Mesendoderm (in vitro differentiated cells): Measurements from ENCODE around the gene SLC45A2.
"Not testable (repeated sequence)": the region's sequence is repeated elsewhere in the genome, so short reads cannot be mapped to it uniquely, and the experiment has no call there.

Experiments
- DNase-seq: peaks from one replicate; pipeline ENCODE4 v3.0.0; 2013
- H2AK5ac ChIP-seq: 2 replicates; pipeline ENCODE4 v1.6.1; 2013; ENCODE audit warnings: low read length, inconsistent platforms
- H2BK120ac ChIP-seq: 2 replicates; pipeline ENCODE4 v1.6.1; 2013; ENCODE audit warnings: low read depth, mild to moderate bottlenecking, low read length, moderate library complexity, mixed read lengths
- H2BK15ac ChIP-seq: replicated peaks from 2 replicates; pipeline ENCODE4 v1.6.1; 2013; ENCODE audit warnings: low read depth, mild to moderate bottlenecking, moderate library complexity
- H2BK5ac ChIP-seq: 2 replicates; pipeline ENCODE4 v1.6.1; 2013; ENCODE audit warnings: low read length, inconsistent platforms
- H3K18ac ChIP-seq: 2 replicates; pipeline ENCODE4 v1.6.1; 2013; ENCODE audit warnings: mild to moderate bottlenecking, low read length, mixed read lengths
- H3K23ac ChIP-seq: one replicate; pipeline ENCODE4 v1.6.1; 2013; ENCODE audit warnings: low read length
- H3K27ac ChIP-seq: 2 replicates; pipeline ENCODE4 v1.5.1; 2013; ENCODE audit warnings: low read depth, mild to moderate bottlenecking, inconsistent platforms, low read length, moderate library complexity
- H3K27me3 ChIP-seq: 2 replicates; pipeline ENCODE4 v1.6.1; 2013; ENCODE audit warnings: low read length, control low read depth, mild to moderate bottlenecking, inconsistent platforms; ENCODE audit not compliant: insufficient read depth, poor library complexity
- H3K36me3 ChIP-seq: 2 replicates; pipeline ENCODE4 v1.6.1; 2013; ENCODE audit warnings: low read length, inconsistent platforms; ENCODE audit not compliant: control insufficient read depth, insufficient read depth
- H3K4ac ChIP-seq: one replicate; pipeline ENCODE4 v1.6.1; 2013; ENCODE audit warnings: low read depth, mild to moderate bottlenecking, low read length, moderate library complexity
- H3K4me1 ChIP-seq: 2 replicates; pipeline ENCODE4 v1.6.1; 2013; ENCODE audit warnings: low read depth, low read length, inconsistent platforms; ENCODE audit not compliant: control insufficient read depth
- H3K4me2 ChIP-seq: 2 replicates; pipeline ENCODE4 v1.6.1; 2013; ENCODE audit warnings: low read length
- H3K4me3 ChIP-seq: 2 replicates; pipeline ENCODE4 v1.5.1; 2013; ENCODE audit warnings: mild to moderate bottlenecking, low read length
- H3K56ac ChIP-seq: one replicate; pipeline ENCODE4 v1.6.1; 2013; ENCODE audit warnings: low read length
- H3K79me1 ChIP-seq: 2 replicates; pipeline ENCODE4 v1.6.1; 2013; ENCODE audit warnings: low read length, inconsistent platforms
- H3K79me2 ChIP-seq: 2 replicates; pipeline ENCODE4 v1.6.1; 2013; ENCODE audit warnings: mild to moderate bottlenecking, low read length; ENCODE audit not compliant: control insufficient read depth, insufficient read depth
- H3K9ac ChIP-seq: 2 replicates; pipeline ENCODE4 v1.6.1; 2013; ENCODE audit warnings: low read length, inconsistent platforms
- H4K5ac ChIP-seq: one replicate; pipeline ENCODE4 v1.6.1; 2013; ENCODE audit warnings: low read length
- H4K8ac ChIP-seq: one replicate; pipeline ENCODE4 v1.6.1; 2013; ENCODE audit warnings: low read depth, mild to moderate bottlenecking, control low read depth, low read length, moderate library complexity
- WGBS: extraction: QIAGEN DNeasy Blood & Tissue Kit; methylation state at CpG from one replicate; pipeline ENCODE4 v1.1.7; 2013; ENCODE audit warnings: low lambda C conversion rate, missing lambda C conversion rate; ENCODE audit not compliant: insufficient coverage; ENCODE audit errors: extremely low coverage; 5-methylcytosine and 5-hydroxymethylcytosine counted together

SLC45A2 gene

GRCh38 chr5:33964132-33964700 is 20.3 kb downstream of the SLC45A2 start:
- Histone ChIP-seq H3K4ac (no peak overlapping the region), H4K5ac (no peak overlapping the region), H3K56ac (no peak overlapping the region), H3K9ac (no peak overlapping the region), H2BK15ac (no peak overlapping the region), H2AK5ac (no peak overlapping the region), H3K27ac (no peak overlapping the region), H3K4me1 (no peaks in the 10 kb centered on the region), H2BK5ac (no peak overlapping the region), H2BK120ac (no peak overlapping the region), H3K4me2 (no peak overlapping the region), H3K4me3 (no peak overlapping the region), H3K27me3 (no peaks in the 10 kb centered on the region), H3K18ac (no peak overlapping the region), H4K8ac (no peak overlapping the region), H3K36me3 (no peaks in the 10 kb centered on the region), H3K23ac (no peak overlapping the region), H3K79me2 (no peaks in the 10 kb centered on the region), H3K79me1 (no peaks in the 10 kb centered on the region)
- WGBS, result no CpG with 5 or more reads among the region's 2 CpGs
- DNase-seq, result no peak

GRCh38 chr5:33958176-33958575 is 26.3 kb downstream of the SLC45A2 start:
- WGBS, result no CpG with 5 or more reads among the region's 2 CpGs
- Histone ChIP-seq H2BK120ac (no peak overlapping the region), H2BK5ac (no peak overlapping the region), H3K4me1 (no peaks in the 10 kb centered on the region), H3K4me3 (no peak overlapping the region), H3K23ac (no peak overlapping the region), H2BK15ac (no peak overlapping the region), H3K27ac (no peak overlapping the region), H4K5ac (no peak overlapping the region), H3K4ac (no peak overlapping the region), H2AK5ac (no peak overlapping the region), H3K4me2 (no peak overlapping the region), H3K9ac (no peak overlapping the region), H3K79me1 (no peaks in the 10 kb centered on the region), H3K36me3 (no peaks in the 10 kb centered on the region), H3K27me3 (no peaks in the 10 kb centered on the region), H3K56ac (no peak overlapping the region), H3K79me2 (no peaks in the 10 kb centered on the region), H4K8ac (no peak overlapping the region), H3K18ac (no peak overlapping the region)
- no peak for DNase-seq

- no peaks in the 10 kb centered on the region for H3K79me2 ChIP-seq
- H4K8ac ChIP-seq, result no peak overlapping the region
- no peak overlapping the region for H2BK5ac ChIP-seq
- no peak overlapping the region for H4K5ac ChIP-seq
- no peak overlapping the region for H3K27ac ChIP-seq
- H3K4me3 ChIP-seq, result no peak overlapping the region
- H2AK5ac ChIP-seq, result no peak overlapping the region
- no peaks in the 10 kb centered on the region for H3K79me1 ChIP-seq
- no peak overlapping the region for H3K9ac ChIP-seq
- no peak overlapping the region for H3K23ac ChIP-seq
- H3K4me1 ChIP-seq, result no peaks in the 10 kb centered on the region
- no CpG with 5 or more reads among the region's 2 CpGs for WGBS
- H2BK120ac ChIP-seq, result no peak overlapping the region
- H3K27me3 ChIP-seq, result no peaks in the 10 kb centered on the region
- H3K4ac ChIP-seq, result no peak overlapping the region
- no peak overlapping the region for H3K18ac ChIP-seq
- no peaks in the 10 kb centered on the region for H3K36me3 ChIP-seq
- no peak overlapping the region for H3K56ac ChIP-seq
- no peak overlapping the region for H3K4me2 ChIP-seq
- no peak for DNase-seq
- H2BK15ac ChIP-seq, result no peak overlapping the region
These were observed 26.8 kb downstream of the SLC45A2 start for GRCh38 chr5:33957577-33958150.

GRCh38 chr5:33952175-33952574 is 32.3 kb downstream of the SLC45A2 start:
- not testable (repeated sequence) for H2BK120ac ChIP-seq, H3K9ac ChIP-seq, H3K18ac ChIP-seq, H3K23ac ChIP-seq, H3K27ac ChIP-seq, H4K5ac ChIP-seq, H2BK15ac ChIP-seq, H3K79me1 ChIP-seq, H3K56ac ChIP-seq, H3K4ac ChIP-seq, H3K27me3 ChIP-seq, H3K4me2 ChIP-seq, H3K79me2 ChIP-seq, H3K36me3 ChIP-seq, H3K4me1 ChIP-seq, H2AK5ac ChIP-seq, H2BK5ac ChIP-seq, H3K4me3 ChIP-seq, DNase-seq, H4K8ac ChIP-seq
- no CpG with 5 or more reads among the region's 5 CpGs for WGBS

- no peak overlapping the region for H3K23ac ChIP-seq
- no peak overlapping the region for H3K27ac ChIP-seq
- H3K4me2 ChIP-seq, result no peak overlapping the region
- no peaks in the 10 kb centered on the region for H3K27me3 ChIP-seq
- H3K4ac ChIP-seq, result no peak overlapping the region
- no peak overlapping the region for H4K5ac ChIP-seq
- no peak overlapping the region for H4K8ac ChIP-seq
- H3K79me1 ChIP-seq, result no peaks in the 10 kb centered on the region
- no peak overlapping the region for H3K56ac ChIP-seq
- no peak overlapping the region for H3K9ac ChIP-seq
- no peaks in the 10 kb centered on the region for H3K4me1 ChIP-seq
- DNase-seq, result peak; percentile 66
- H3K79me2 ChIP-seq, result no peaks in the 10 kb centered on the region
- no peak overlapping the region for H2AK5ac ChIP-seq
- no peak overlapping the region for H3K18ac ChIP-seq
- no peak overlapping the region for H2BK5ac ChIP-seq
- no peak overlapping the region for H2BK120ac ChIP-seq
- H2BK15ac ChIP-seq, result no peak overlapping the region
- H3K4me3 ChIP-seq, result no peak overlapping the region
- WGBS, result no CpG with 5 or more reads among the region's 12 CpGs
- H3K36me3 ChIP-seq, result no peaks in the 10 kb centered on the region
These were observed 39.9 kb downstream of the SLC45A2 start for GRCh38 chr5:33944543-33945132.

- no CpG with 5 or more reads among the region's 5 CpGs for WGBS
These were observed 43.4 kb downstream of the SLC45A2 start for GRCh38 chr5:33941090-33941489.

More at GRCh38 chr5:33941090-33941489, 43.4 kb downstream of the SLC45A2 start:
- H3K4me2 ChIP-seq, result no peak overlapping the region
- no peak overlapping the region for H2AK5ac ChIP-seq
- no peak overlapping the region for H2BK15ac ChIP-seq
- H3K4me1 ChIP-seq, result no peaks in the 10 kb centered on the region
- no peak overlapping the region for H4K8ac ChIP-seq
- no peak overlapping the region for H3K56ac ChIP-seq
- H3K4ac ChIP-seq, result no peak overlapping the region
- H3K23ac ChIP-seq, result no peak overlapping the region
- H3K9ac ChIP-seq, result no peak overlapping the region
- no peak overlapping the region for H3K4me3 ChIP-seq
- no peak overlapping the region for H2BK120ac ChIP-seq
- no peak overlapping the region for H2BK5ac ChIP-seq
- H3K36me3 ChIP-seq, result no peaks in the 10 kb centered on the region
- H3K79me2 ChIP-seq, result no peaks in the 10 kb centered on the region
- DNase-seq, result no peak
- no peak overlapping the region for H4K5ac ChIP-seq
- no peak overlapping the region for H3K27ac ChIP-seq
- H3K18ac ChIP-seq, result no peak overlapping the region
- peaks cover 3% of the 10 kb centered on the region for H3K27me3 ChIP-seq
- H3K79me1 ChIP-seq, result no peaks in the 10 kb centered on the region
